Osteoblast (primary cell): ENCODE results near the gene C6. TPM values are rescaled to one million over a fixed set of nuclear protein-coding genes. Genes with fewer than 3 reads are reported as not detected.
"Not testable (repeated sequence)": the region's sequence is repeated elsewhere in the genome, so short reads cannot be mapped to it uniquely, and the experiment has no call there.

Experiments
- DNase-seq: peaks from one replicate; pipeline ENCODE4 v3.0.0; 2011; ENCODE audit warnings: low spot score, mixed read lengths; ENCODE audit not compliant: insufficient read length; ENCODE audit errors: missing footprints
- H2AFZ ChIP-seq: 2 replicates; pipeline ENCODE4 v1.6.0; 2011; ENCODE audit warnings: mild to moderate bottlenecking, low read length
- H3K27ac ChIP-seq: 2 replicates; pipeline ENCODE4 v1.5.1; 2011; ENCODE audit warnings: mild to moderate bottlenecking, low read depth, low read length, moderate library complexity
- H3K27me3 ChIP-seq: 2 replicates; pipeline ENCODE4 v1.6.0; 2012; ENCODE audit warnings: mild to moderate bottlenecking, control low read depth, inconsistent platforms, low read length, moderate library complexity; ENCODE audit not compliant: insufficient read depth
- H3K36me3 ChIP-seq: 2 replicates; pipeline ENCODE4 v1.5.1; 2011; ENCODE audit warnings: mild to moderate bottlenecking, low read length, control low read depth, moderate library complexity; ENCODE audit not compliant: insufficient read depth
- H3K4me1 ChIP-seq: 2 replicates; pipeline ENCODE4 v1.5.1; 2011; ENCODE audit warnings: mild to moderate bottlenecking, low read length, control low read depth, moderate library complexity; ENCODE audit not compliant: insufficient read depth
- H3K4me2 ChIP-seq: 2 replicates; pipeline ENCODE4 v1.6.0; 2011; ENCODE audit warnings: mild to moderate bottlenecking, low read length; ENCODE audit not compliant: insufficient read depth
- H3K4me3 ChIP-seq: fragments of 200-600 bp; sonication (generic); 3 replicates; pipeline ENCODE4 v1.5.1; 2012; ENCODE audit warnings: mild to moderate bottlenecking, low read length, inconsistent platforms; ENCODE audit not compliant: insufficient read depth
- H3K79me2 ChIP-seq: 2 replicates; pipeline ENCODE4 v1.6.0; 2012; ENCODE audit warnings: mild to moderate bottlenecking, low read length, control low read depth, inconsistent platforms; ENCODE audit not compliant: insufficient read depth
- H3K9me3 ChIP-seq: 2 replicates; pipeline ENCODE4 v1.5.1; 2011; ENCODE audit warnings: low read depth, low read length, control low read depth
- H4K20me1 ChIP-seq: 2 replicates; pipeline ENCODE4 v1.6.0; 2012; ENCODE audit warnings: mild to moderate bottlenecking, low read length, control low read depth; ENCODE audit not compliant: insufficient read depth
- CTCF ChIP-seq: IDR thresholded peaks from 2 replicates; pipeline ENCODE4 v1.5.1; 2011; ENCODE audit warnings: mild to moderate bottlenecking, low read depth, low read length, moderate library complexity; ENCODE audit errors: extremely low read depth
- total RNA-seq: library from RNA; depleted of rRNA; stranded (reverse); fragments of >200 nt; gene quantifications from 2 replicates; pipeline ENCODE4 v1.2.3, GENCODE V29; 2012

The C6 gene
- total RNA-seq, 1 donor: under 0.01 TPM

DNA sequence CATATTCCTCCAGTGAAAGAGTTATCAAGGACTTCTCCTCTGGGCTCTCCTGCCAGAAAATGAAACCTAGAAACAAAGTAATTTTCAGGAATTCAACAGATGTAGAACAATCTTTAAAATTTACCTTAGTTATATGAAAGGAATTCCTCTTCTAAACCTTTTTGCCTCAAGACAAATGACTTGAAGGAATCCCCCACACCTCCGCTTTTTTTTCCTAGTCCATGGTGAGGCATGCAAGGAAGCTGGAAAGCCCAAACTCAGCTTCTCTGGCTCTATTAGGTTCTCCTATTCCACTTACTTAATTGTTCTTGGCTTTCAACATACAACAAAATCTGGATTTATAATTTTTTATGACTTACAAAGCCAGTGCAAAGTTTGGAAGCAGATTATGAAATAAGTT lies 27.2 kb downstream of the C6 start:
- H3K9me3 ChIP-seq: no peaks in the 10 kb centered on the region
- no peaks in the 10 kb centered on the region for H4K20me1 ChIP-seq
- H2AFZ ChIP-seq: no peak overlapping the region
- DNase-seq: no peak
- H3K36me3 ChIP-seq: no peaks in the 10 kb centered on the region
- H3K4me3 ChIP-seq: no peak overlapping the region
- H3K79me2 ChIP-seq: no peaks in the 10 kb centered on the region
- no peak overlapping the region for H3K27ac ChIP-seq
- no peak for TF ChIP-seq CTCF
- H3K27me3 ChIP-seq: no peaks in the 10 kb centered on the region
- H3K4me2 ChIP-seq: no peak overlapping the region
- no peaks in the 10 kb centered on the region for H3K4me1 ChIP-seq

- H4K20me1 ChIP-seq, H3K4me3 ChIP-seq, H3K9me3 ChIP-seq, H3K79me2 ChIP-seq, H3K4me1 ChIP-seq, H3K4me2 ChIP-seq, H3K36me3 ChIP-seq, H2AFZ ChIP-seq, DNase-seq, H3K27ac ChIP-seq, H3K27me3 ChIP-seq: not testable (repeated sequence)
Measured at GRCh38 chr5:41183331-41183730, 30.0 kb downstream of the C6 start.

GRCh38 chr5:41182666-41183065 lies 30.7 kb downstream of the C6 start:
- Histone ChIP-seq H3K79me2 (no peaks in the 10 kb centered on the region), H3K27ac (no peak overlapping the region), H3K27me3 (no peaks in the 10 kb centered on the region), H3K4me2 (no peak overlapping the region), H3K36me3 (no peaks in the 10 kb centered on the region), H3K4me3 (no peak overlapping the region), H3K9me3 (no peaks in the 10 kb centered on the region), H4K20me1 (no peaks in the 10 kb centered on the region), H2AFZ (no peak overlapping the region), H3K4me1 (no peaks in the 10 kb centered on the region)
- DNase-seq: no peak
- TF ChIP-seq CTCF: no peak

- Histone ChIP-seq H3K4me3 (no peak overlapping the region), H3K9me3 (no peaks in the 10 kb centered on the region), H2AFZ (no peak overlapping the region), H3K36me3 (no peaks in the 10 kb centered on the region), H3K27me3 (no peaks in the 10 kb centered on the region), H3K27ac (no peak overlapping the region), H4K20me1 (no peaks in the 10 kb centered on the region), H3K4me2 (no peak overlapping the region), H3K4me1 (no peaks in the 10 kb centered on the region), H3K79me2 (no peaks in the 10 kb centered on the region)
- DNase-seq: no peak
- TF ChIP-seq CTCF: no peak
Measured at GRCh38 chr5:41181691-41182564, 31.4 kb downstream of the C6 start.
